SK-N-SH (cell line): Measurements from ENCODE around the gene VGLL4.
"Not testable (repeated sequence)": the region's sequence is repeated elsewhere in the genome, so short reads cannot be mapped to it uniquely, and the experiment has no call there.

ENCODE experiments used
- CTCF ChIP-seq: fragments of 200-600 bp; sonication (generic); IDR thresholded peaks from 2 replicates; pipeline ENCODE4 v1.6.1; 2017; ENCODE audit warnings: antibody characterized with exemption, mild to moderate bottlenecking, moderate library complexity
- ELF1 ChIP-seq: IDR thresholded peaks from 2 replicates; pipeline ENCODE4 v1.4.0; 2012
- EP300 ChIP-seq, 2 experiments: IDR thresholded peaks; 2 replicates each; pipeline versions ENCODE4 v1.4.0 to v1.6.1; 2012; ENCODE audit warnings: borderline replicate concordance in 1 of 2, low read depth in 1 of 2, low read length in 1 of 2
- GABPA ChIP-seq: IDR thresholded peaks from 2 replicates; pipeline ENCODE4 v1.4.0; 2012; ENCODE audit warnings: low read depth, mild to moderate bottlenecking
- IRF3 ChIP-seq: fragments of 150-350 bp; IDR thresholded peaks from 2 replicates; pipeline ENCODE4 v1.6.1; 2016; ENCODE audit warnings: mild to moderate bottlenecking, low read depth, low read length
- MAX ChIP-seq: IDR thresholded peaks from 2 replicates; pipeline ENCODE4 v1.4.0; 2012; ENCODE audit warnings: low read depth
- PBX3 ChIP-seq: IDR thresholded peaks from 2 replicates; pipeline ENCODE4; 2012
- POLR2AphosphoS5 ChIP-seq: IDR thresholded peaks from 2 replicates; pipeline ENCODE4 v1.6.1; 2012; ENCODE audit warnings: low read depth, low read length
- RAD21 ChIP-seq: IDR thresholded peaks from 2 replicates; pipeline ENCODE4 v1.6.1; 2012; ENCODE audit warnings: mild to moderate bottlenecking, low read length
- RCOR1 ChIP-seq: fragments of 150-350 bp; IDR thresholded peaks from 2 replicates; pipeline ENCODE4 v1.6.1; 2017; ENCODE audit warnings: antibody characterized with exemption, low read length
- RFX5 ChIP-seq: IDR thresholded peaks from 2 replicates; pipeline ENCODE4 v1.6.1; 2012; ENCODE audit warnings: mild to moderate bottlenecking, improper control_type of control experiment, low read length
- SIN3A ChIP-seq: IDR thresholded peaks from 2 replicates; pipeline ENCODE4 v1.6.1; 2012; ENCODE audit warnings: low read depth, mild to moderate bottlenecking, low read length, moderate library complexity, borderline replicate concordance
- TCF12 ChIP-seq: IDR thresholded peaks from 2 replicates; pipeline ENCODE4 v1.4.0; 2012
- YY1 ChIP-seq: IDR thresholded peaks from 2 replicates; pipeline ENCODE4 v1.4.0; 2012; ENCODE audit warnings: low read depth, mild to moderate bottlenecking

- TF ChIP-seq CTCF; RFX5; MAX; GABPA; EP300 (IDR thresholded peaks at IDR 0.05; ENCODE audit: borderline replicate concordance in 1 of 2, low read depth in 1 of 2, low read length in 1 of 2); RCOR1; YY1; TCF12; POLR2AphosphoS5; SIN3A; ELF1; IRF3; PBX3; RAD21: not testable (repeated sequence)
Observed at GRCh38 chr3:11595024-11595423, 48.7 kb downstream of the VGLL4 start.
